Activated CD8-positive, alpha-beta T cell treated with anti-CD3 and anti-CD28 coated beads, Interleukin-2, amount 10 ng/mL, durations not matched to agents 7 days and 5 days (primary cell): Measurements from ENCODE around the gene NELFB. TPM values are rescaled to one million over a fixed set of nuclear protein-coding genes. Genes with fewer than 3 reads are reported as not detected.
A peak's percentile ranks its signal among the peaks of the same experiment; 100 is the strongest.

Experiments used
- ATAC-seq: fragments of 150-1000 bp; cut with Tn5 transposase; one replicate; pipeline ENCODE4 v1.10.0; 2021; ENCODE audit warnings: moderate library complexity
- CTCF ChIA-PET: fragments of 350-600 bp; sonication (Branson Sonifier 250); formaldehyde crosslinking; loops from one replicate; lab custom pipeline; 2021; ENCODE audit warnings: antibody characterized with exemption; lab: Charles Lee
- POLR2A ChIA-PET: fragments of 350-600 bp; sonication (Branson Sonifier 250); formaldehyde crosslinking; loops from one replicate; lab custom pipeline; 2021; ENCODE audit warnings: antibody characterized with exemption; lab: Charles Lee
- DNase-seq: peaks from one replicate; pipeline ENCODE4 v3.0.0-alpha.2; 2020
- H3K27ac Mint-ChIP-seq: one replicate; pipeline ENCODE4 v1.8.0; 2021; ENCODE audit warnings: mild to moderate bottlenecking, mixed read lengths
- H3K27me3 Mint-ChIP-seq: one replicate; pipeline ENCODE4 v1.8.0; 2021; ENCODE audit warnings: low read depth, mixed read lengths
- H3K36me3 Mint-ChIP-seq: one replicate; pipeline ENCODE4 v1.8.0; 2021; ENCODE audit warnings: low read depth, mixed read lengths
- H3K4me1 Mint-ChIP-seq: one replicate; pipeline ENCODE4 v1.8.0; 2021; ENCODE audit warnings: low read depth, mixed read lengths
- H3K4me3 Mint-ChIP-seq: one replicate; pipeline ENCODE4 v1.8.0; 2021; ENCODE audit warnings: mild to moderate bottlenecking, mixed read lengths
- H3K9me3 Mint-ChIP-seq: one replicate; pipeline ENCODE4 v1.8.0; 2022; ENCODE audit warnings: mixed read lengths; ENCODE audit not compliant: insufficient read depth
- total RNA-seq, 2 experiments: library from RNA; stranded (reverse); gene quantifications; one replicate each; pipeline ENCODE4 v1.2.3, GENCODE V29; 2021

The NELFB gene
- total RNA-seq, result 10 to 100 TPM; 68.6 to 68.8 TPM

DNA sequence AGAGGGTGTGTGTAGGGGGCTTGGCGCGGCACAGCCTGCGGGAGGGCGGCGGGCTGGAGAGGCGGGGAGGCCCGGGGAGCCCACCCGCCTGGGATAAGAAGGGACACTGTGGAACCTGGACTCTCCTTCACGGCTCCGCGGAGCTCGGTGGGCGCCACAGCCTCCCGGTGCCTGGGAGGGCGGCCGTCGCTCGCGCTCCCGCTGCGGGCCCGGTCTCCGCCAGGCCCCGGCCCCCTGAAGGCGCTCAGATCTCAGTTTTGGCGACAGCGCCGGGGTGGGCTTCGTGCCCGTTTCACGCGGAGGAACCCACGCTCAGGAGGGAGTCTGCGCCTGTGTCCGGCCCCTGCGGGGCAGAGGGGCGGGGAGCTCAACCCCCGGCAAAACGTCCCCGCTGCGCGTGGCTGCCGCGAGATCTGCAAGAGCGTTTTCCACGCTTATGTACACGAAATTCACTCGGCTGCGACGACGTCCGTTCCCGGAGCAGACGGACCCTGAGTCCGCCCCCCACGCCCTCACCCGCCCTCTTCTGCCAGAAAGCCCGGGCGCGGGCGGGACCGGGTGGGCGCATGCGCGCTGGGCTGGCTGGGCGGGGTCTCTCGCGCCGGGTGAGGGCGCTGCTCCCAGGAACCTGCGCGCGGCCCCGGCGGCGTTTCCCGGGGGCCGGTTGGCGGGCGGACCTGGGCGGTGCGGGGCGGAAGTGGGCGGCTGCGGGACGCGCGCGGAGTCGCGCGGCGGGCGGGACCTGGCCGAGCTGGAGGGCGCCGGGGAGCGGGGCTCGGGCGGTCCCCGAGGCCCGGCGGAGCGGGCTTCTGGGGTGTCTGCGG is at the start of gene NELFB:
Gene NELFB, plus strand, starts transcription at position 704 of the 824 bp plus-strand sequence.
- peak; percentile 91 for ATAC-seq
- peak within 1 kb of the TSS; percentile 87 for H3K27ac Mint-ChIP-seq
- ChIA-PET POLR2A (interaction anchor here (0.6 to 5.5 kb wide), 8 partner anchors 10 to 168 kb away, joined by 3 to 87 read pairs (median 4); partner anchors contain the start of genes MAN1B1, TPRN and TUBB4B), CTCF (interaction anchor here (0.9 to 4.4 kb wide), 4 partner anchors 9 to 226 kb away, joined by 3 to 32 read pairs (median 10); partner anchors contain the start of gene TUBB4B)
- H3K27me3 Mint-ChIP-seq, result no peaks in the 10 kb centered on the region
- DNase-seq, result peak; percentile 95
- no peaks in the 10 kb centered on the region for H3K9me3 Mint-ChIP-seq
- peaks cover 17% of the 10 kb centered on the region for H3K36me3 Mint-ChIP-seq
- H3K4me3 Mint-ChIP-seq, result peak within 1 kb of the TSS; percentile 91
- H3K4me1 Mint-ChIP-seq, result peaks cover 20% of the 10 kb centered on the region

DNA sequence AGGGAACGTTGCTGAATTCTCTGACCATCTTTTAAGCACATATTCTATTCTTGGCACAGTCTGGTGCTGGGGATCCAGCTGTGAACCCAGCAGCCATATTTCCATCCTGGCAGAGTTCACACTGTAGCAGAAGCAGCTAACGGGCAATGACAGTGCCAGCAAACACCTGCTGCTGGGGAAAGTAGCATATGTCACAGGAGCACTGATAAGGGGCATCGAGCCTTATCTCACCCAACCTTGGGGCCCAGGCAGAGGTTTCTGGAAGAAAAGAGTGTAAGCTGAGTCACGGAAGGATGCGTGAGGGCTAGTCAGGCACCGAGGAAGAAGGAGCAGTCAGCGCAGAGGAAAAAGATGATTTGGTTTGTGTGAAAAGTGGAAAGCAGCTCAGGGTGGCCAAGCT is 48.5 kb upstream of the NELFB start:
- no peak for ATAC-seq
- DNase-seq, result no peak
- H3K27me3 Mint-ChIP-seq, result no peaks in the 10 kb centered on the region
- peaks cover 44% of the 10 kb centered on the region for H3K4me1 Mint-ChIP-seq
- H3K9me3 Mint-ChIP-seq, result no peaks in the 10 kb centered on the region
- peak overlapping the region; percentile 94 for H3K4me3 Mint-ChIP-seq
- peak overlapping the region; percentile 97 for H3K27ac Mint-ChIP-seq
- CTCF ChIA-PET, result interaction anchor here (1.4 to 1.6 kb wide), 2 partner anchors 30 to 171 kb away, joined by 3 to 5 read pairs; no protein-coding TSS in a partner anchor
- POLR2A ChIA-PET, result interaction anchor here (0.8 to 2.6 kb wide), 4 partner anchors 16 to 76 kb away, joined by 3 to 12 read pairs (median 6); partner anchors contain the start of gene RNF208
- H3K36me3 Mint-ChIP-seq, result peaks cover 37% of the 10 kb centered on the region

DNA sequence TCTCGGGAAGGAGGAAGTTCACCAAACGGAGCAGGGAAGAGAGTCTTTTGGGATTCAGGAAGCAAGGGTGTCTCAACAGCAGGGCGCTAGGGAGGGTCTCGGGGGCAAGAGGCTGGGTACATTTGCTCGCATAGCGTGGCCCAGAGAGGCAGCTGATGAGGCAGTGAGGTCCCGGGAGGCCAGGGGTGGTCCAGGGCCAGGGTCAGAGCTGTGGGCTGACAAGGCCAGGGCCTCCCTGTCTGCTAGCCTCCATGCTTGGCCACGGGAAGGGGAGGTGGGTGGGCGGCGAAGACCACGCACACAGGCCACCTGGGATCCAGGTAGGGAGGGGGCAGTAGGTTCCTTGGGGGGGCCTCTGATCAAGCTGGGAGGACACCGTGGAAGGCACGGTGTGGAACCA is 43.6 kb upstream of the NELFB start:
- ChIA-PET CTCF (no interaction called here), POLR2A (no interaction called here)
- Mint-ChIP-seq H3K36me3 (peaks cover 27% of the 10 kb centered on the region), H3K9me3 (no peaks in the 10 kb centered on the region), H3K4me3 (no peak overlapping the region), H3K4me1 (peaks cover 16% of the 10 kb centered on the region), H3K27ac (no peak overlapping the region), H3K27me3 (no peaks in the 10 kb centered on the region)
- no peak for DNase-seq
- ATAC-seq, result no peak

DNA sequence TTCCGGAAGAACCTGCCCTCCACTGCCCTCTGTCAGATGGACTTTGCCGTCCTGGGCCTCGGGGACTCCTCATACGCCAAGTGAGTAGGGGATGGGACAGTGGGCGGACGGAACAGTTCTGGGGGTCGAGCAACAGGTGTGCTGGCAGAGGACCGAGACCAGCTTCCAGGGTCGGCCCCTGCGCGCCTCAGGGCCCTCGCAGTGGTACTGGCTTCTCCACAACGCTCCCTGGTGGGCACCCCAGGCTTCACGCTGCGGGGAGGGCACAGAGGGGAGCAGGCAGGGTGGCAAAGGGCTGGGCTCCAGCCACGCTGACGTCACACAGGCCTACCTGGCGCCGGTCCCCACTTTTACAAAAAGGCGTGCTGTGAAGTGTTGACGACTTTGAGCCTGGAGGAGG is 42.6 kb upstream of the NELFB start:
- DNase-seq, result no peak
- ChIA-PET POLR2A (no interaction called here), CTCF (no interaction called here)
- Mint-ChIP-seq H3K9me3 (no peaks in the 10 kb centered on the region), H3K4me3 (no peak overlapping the region), H3K27ac (no peak overlapping the region), H3K36me3 (peaks cover 18% of the 10 kb centered on the region), H3K4me1 (peaks cover 6% of the 10 kb centered on the region), H3K27me3 (no peaks in the 10 kb centered on the region)
- ATAC-seq, result no peak

DNA sequence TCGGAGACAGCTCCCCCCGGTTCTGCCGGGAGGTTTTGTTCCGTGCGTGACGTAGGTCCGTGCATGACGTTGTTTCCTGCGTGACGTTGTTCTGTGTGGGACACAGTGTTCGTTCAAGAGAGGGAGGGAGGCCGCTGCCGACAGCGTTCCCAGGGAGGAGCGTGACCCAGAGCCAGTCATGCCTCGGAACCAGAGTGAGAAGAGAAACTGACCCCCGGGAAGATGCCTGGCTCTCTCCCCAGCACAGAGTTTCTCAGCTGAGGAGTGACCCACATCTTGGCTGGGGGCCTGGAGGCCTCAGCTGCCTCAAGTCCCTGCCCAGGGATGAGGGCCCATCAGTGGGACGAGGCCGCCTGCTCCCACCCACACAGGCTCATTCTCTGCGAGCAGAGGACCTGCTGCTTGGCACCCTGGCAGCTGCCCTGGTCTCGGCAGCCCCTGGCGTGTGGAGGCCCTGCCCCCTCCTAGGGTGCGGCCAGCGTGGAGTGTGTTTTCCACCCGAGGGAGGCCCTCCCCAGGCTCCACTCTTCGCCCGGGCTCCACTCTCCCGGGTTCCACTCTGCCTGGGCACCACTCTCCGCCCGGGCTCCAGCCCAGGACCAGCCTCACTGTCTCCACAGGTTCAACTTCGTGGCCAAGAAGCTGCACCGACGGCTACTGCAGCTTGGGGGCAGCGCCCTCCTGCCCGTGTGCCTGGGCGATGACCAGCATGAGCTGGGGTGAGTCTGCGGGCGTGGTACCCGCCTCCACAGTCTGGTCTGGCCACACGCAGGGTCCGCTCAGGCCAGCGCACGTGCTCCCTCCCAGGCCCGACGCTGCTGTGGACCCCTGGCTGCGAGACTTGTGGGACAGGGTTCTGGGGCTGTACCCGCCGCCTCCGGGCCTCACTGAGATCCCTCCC is 41.7 kb upstream of the NELFB start:
- ChIA-PET POLR2A (interaction anchor here (0.9 kb wide), 1 partner anchor 98 kb away, joined by 3 read pairs; no protein-coding TSS in a partner anchor), CTCF (no interaction called here)
- no peak for DNase-seq
- Mint-ChIP-seq H3K4me1 (peaks cover 3% of the 10 kb centered on the region), H3K27me3 (no peaks in the 10 kb centered on the region), H3K27ac (no peak overlapping the region), H3K4me3 (no peak overlapping the region), H3K9me3 (no peaks in the 10 kb centered on the region), H3K36me3 (peaks cover 15% of the 10 kb centered on the region)
- ATAC-seq, result no peak

DNA sequence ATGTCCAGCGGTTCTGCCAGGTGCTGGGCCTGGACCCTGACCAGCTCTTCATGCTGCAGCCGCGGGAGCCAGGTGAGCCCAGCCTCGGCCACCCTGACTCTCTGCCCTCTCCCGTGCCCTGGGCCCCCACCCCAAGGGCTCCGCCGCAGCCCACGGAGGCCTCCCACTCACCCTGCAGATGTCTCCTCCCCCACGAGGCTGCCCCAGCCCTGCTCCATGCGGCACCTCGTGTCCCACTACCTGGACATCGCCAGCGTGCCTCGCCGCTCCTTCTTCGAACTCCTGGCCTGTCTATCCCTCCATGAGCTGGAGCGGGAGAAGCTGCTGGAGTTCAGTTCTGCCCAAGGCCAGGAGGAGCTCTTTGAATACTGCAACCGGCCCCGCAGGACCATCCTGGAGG is 40.5 kb upstream of the NELFB start:
- no peaks in the 10 kb centered on the region for H3K9me3 Mint-ChIP-seq
- CTCF ChIA-PET, result no interaction called here
- POLR2A ChIA-PET, result interaction anchor here (1.2 kb wide), 1 partner anchor 26 kb away, joined by 3 read pairs; no protein-coding TSS in a partner anchor
- DNase-seq, result no peak
- peaks cover 6% of the 10 kb centered on the region for H3K36me3 Mint-ChIP-seq
- ATAC-seq, result no peak
- no peak overlapping the region for H3K4me3 Mint-ChIP-seq
- H3K27ac Mint-ChIP-seq, result no peak overlapping the region
- no peaks in the 10 kb centered on the region for H3K27me3 Mint-ChIP-seq
- H3K4me1 Mint-ChIP-seq, result no peaks in the 10 kb centered on the region

DNA sequence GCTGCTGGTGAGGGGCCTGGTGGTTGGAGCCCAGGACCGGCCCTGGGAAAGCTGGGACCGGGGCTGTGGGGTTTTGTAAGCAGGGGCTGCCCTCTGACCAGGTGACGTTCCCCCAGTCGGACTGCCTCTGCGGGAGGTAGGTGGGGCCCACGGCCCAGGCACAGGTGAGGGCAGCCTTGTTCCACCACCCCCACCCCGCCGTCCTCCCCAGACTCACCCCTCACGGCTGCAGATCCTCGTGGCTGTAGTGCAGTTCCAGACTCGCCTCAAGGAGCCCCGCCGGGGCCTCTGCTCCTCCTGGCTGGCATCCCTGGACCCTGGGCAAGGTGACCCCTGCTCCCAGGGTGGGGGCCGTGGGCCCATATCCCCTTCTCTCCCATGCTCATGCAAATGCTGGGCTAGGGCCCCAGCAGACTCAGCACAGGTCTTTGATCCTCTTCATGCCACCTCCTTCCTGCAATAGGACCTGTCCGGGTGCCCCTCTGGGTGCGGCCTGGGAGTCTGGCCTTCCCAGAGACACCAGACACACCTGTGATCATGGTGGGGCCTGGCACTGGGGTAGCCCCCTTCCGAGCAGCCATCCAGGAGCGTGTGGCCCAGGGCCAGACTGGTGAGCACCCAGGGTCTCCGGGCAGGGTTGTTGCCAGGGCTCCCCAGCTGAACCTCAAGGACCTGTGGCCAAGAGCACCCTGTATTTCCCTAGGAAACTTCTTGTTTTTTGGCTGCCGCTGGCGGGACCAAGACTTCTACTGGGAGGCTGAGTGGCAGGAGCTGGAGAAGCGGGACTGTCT is 39.7 kb upstream of the NELFB start:
- Mint-ChIP-seq H3K27ac (no peak overlapping the region), H3K27me3 (no peaks in the 10 kb centered on the region), H3K9me3 (no peaks in the 10 kb centered on the region), H3K4me1 (no peaks in the 10 kb centered on the region), H3K4me3 (no peak overlapping the region), H3K36me3 (peaks cover 4% of the 10 kb centered on the region)
- ATAC-seq (no peak), DNase-seq (no peak)
- CTCF ChIA-PET, result no interaction called here
- POLR2A ChIA-PET, result interaction anchor here (1.1 to 1.5 kb wide), 4 partner anchors 11 to 26 kb away, joined by 3 to 5 read pairs (median 4); partner anchors contain the start of genes TPRN and TUBB4B

DNA sequence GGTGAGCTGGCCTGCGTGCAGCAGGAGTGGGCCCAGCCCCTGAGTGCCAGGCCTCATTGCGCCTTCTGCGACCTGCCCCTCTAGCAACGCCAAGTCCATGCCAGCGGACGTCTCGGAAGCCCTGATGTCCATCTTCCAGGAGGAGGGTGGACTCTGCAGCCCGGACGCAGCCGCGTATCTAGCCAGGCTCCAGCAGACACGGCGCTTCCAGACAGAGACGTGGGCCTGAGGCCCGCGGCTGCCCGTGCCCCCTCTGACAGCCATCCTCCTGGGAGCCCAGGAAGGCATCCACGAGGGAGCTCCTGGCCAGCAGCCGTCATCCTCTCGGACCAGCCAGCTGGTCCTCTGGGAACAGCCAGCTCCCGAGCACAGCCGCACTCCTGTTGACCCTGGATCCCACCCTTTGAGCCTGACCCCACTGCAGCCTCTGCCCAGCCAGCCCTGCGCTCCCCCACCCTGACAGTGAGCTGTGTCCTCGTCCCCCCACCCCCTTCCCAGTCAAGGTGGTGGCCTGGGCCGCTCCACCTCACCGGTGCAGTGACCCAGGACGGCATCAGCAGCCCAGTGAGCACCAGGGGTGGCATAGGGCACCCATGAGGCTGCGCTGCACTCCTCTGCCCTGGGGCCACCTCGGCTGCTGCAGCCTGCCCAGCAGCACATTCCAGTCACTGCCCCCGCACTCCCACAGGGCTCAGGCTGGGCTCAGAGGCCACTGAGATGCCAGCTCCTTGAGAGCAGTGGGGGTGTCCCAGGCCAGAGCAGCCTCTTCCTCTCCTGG is 38.8 kb upstream of the NELFB start:
- Mint-ChIP-seq H3K27ac (no peak overlapping the region), H3K27me3 (no peaks in the 10 kb centered on the region), H3K4me1 (peaks cover 2% of the 10 kb centered on the region), H3K4me3 (no peak overlapping the region), H3K9me3 (no peaks in the 10 kb centered on the region), H3K36me3 (no peaks in the 10 kb centered on the region)
- CTCF ChIA-PET, result no interaction called here
- POLR2A ChIA-PET, result interaction anchor here (1.1 to 1.5 kb wide), 4 partner anchors 9 to 25 kb away, joined by 3 to 5 read pairs (median 4); partner anchors contain the start of genes TPRN and TUBB4B
- DNase-seq (no peak), ATAC-seq (no peak)

DNA sequence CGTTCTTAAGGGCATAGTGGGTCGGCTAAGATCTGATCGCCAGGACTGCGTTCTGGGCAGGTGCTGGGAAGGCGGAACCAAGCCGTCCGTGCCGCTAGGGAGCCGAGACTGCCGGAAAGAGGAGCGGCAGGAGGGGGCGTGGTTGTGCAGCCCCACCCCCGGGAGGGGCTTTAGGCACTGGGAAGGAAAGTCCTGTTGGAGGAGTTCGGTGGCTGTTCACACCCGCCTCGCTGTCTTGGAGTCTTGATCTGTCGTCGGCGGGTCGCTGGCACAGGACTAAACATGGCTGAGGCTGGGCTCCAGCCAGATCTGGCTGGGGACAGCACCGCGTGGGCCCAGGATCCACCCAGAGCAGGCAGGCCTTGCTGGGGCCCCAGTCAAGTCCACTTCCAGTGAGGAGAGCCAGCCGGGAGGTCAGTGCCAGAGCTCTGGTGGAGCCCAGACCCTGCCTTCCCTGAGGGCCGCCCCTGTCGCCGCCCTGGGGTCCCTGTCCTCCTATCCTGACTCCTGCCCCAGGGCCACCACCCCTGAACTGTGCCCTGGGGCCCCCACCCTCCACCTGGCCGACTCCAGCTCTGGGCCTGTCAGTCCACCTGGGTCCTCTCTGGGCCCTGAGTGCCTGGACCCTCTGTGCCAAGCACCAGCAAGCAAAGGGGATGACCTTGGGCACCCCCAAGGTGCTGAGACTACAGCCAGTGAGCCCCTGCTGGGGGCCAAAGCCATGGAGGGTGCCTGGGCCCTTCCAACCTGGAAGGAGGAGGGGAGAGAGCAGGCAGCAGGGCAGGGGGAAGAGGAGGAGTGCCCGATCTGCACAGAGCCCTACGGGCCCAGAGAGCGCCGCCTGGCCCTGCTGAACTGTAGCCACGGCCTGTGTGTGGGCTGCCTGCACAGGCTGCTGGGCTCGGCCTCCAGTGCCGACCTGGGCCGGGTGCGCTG is 37.6 kb upstream of the NELFB start:
- H3K36me3 Mint-ChIP-seq, result no peaks in the 10 kb centered on the region
- H3K27ac Mint-ChIP-seq, result no peak overlapping the region
- ChIA-PET POLR2A (interaction anchor here (1.4 to 1.5 kb wide), 2 partner anchors 10 to 14 kb away, joined by 4 read pairs; no protein-coding TSS in a partner anchor), CTCF (no interaction called here)
- peaks cover 2% of the 10 kb centered on the region for H3K4me1 Mint-ChIP-seq
- H3K27me3 Mint-ChIP-seq, result no peaks in the 10 kb centered on the region
- no peak for DNase-seq
- ATAC-seq, result no peak
- H3K4me3 Mint-ChIP-seq, result no peak overlapping the region
- no peaks in the 10 kb centered on the region for H3K9me3 Mint-ChIP-seq
